ENCODE results near the gene TRIM15.

GRCh38 chr6:30184417-30185031, 21.2 kb downstream of the TRIM15 start:
- no peak for TF ChIP-seq CTCF (conservative IDR thresholded peaks at IDR 0.05; ENCODE audit: low read depth, low read length)
- no peak for TF ChIP-seq EZH2 (IDR thresholded peaks at IDR 0.05; ENCODE audit: low read length, unreplicated experiment)
- TF ChIP-seq EZH2phosphoT487 (IDR thresholded peaks at IDR 0.05; ENCODE audit: borderline replicate concordance, low read length), result no peak

Data from PC-3 (cell line).